GM19395 (cell line): Measurements from ENCODE around the gene USP4.
A peak's percentile ranks its signal among the peaks of the same experiment; 100 is the strongest.

ENCODE experiments used
- ATAC-seq: cut with Tn5 transposase; IDR thresholded peaks from one replicate; pipeline ENCODE4 v1.9.1; 2021; ENCODE audit warnings: mild to moderate bottlenecking, moderate library complexity; ENCODE audit not compliant: unreplicated experiment

USP4 gene, protein sequence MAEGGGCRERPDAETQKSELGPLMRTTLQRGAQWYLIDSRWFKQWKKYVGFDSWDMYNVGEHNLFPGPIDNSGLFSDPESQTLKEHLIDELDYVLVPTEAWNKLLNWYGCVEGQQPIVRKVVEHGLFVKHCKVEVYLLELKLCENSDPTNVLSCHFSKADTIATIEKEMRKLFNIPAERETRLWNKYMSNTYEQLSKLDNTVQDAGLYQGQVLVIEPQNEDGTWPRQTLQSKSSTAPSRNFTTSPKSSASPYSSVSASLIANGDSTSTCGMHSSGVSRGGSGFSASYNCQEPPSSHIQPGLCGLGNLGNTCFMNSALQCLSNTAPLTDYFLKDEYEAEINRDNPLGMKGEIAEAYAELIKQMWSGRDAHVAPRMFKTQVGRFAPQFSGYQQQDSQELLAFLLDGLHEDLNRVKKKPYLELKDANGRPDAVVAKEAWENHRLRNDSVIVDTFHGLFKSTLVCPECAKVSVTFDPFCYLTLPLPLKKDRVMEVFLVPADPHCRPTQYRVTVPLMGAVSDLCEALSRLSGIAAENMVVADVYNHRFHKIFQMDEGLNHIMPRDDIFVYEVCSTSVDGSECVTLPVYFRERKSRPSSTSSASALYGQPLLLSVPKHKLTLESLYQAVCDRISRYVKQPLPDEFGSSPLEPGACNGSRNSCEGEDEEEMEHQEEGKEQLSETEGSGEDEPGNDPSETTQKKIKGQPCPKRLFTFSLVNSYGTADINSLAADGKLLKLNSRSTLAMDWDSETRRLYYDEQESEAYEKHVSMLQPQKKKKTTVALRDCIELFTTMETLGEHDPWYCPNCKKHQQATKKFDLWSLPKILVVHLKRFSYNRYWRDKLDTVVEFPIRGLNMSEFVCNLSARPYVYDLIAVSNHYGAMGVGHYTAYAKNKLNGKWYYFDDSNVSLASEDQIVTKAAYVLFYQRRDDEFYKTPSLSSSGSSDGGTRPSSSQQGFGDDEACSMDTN

GRCh38 chr3:49339941-49340800, at the start of gene USP4:
TSS of gene USP4 (minus strand) at chr3:49340053. CDS start at chr3:49340024, 29 bp downstream.
- ATAC-seq = peak; percentile 79

- ATAC-seq = no peak
These were observed 49.4 kb upstream of the USP4 start for GRCh38 chr3:49389297-49389696.

- ATAC-seq = no peak
These were observed 48.5 kb upstream of the USP4 start for GRCh38 chr3:49388289-49388820.

- no peak for ATAC-seq
These were observed 47.9 kb upstream of the USP4 start for GRCh38 chr3:49387721-49388120.

- ATAC-seq = no peak
These were observed 46.4 kb upstream of the USP4 start for GRCh38 chr3:49386056-49386756.

DNA sequence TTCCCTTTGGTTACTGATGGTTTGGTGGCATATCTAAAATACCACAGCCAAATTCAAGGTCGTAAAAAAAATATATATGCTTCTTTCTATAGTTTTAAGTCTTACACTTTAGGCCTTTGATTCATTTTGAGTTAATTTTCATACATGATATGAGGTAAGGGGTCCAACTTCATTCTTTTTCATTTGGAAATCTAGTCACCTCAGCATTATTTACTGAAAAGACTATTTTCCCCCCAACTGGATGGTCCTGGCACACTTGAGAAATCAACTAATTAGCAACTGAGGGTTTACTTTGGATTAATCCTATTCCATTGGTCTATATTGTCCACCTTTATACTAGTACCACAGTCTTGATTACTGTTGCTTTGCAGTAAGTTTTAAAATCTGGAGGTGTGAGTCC, 45.8 kb upstream of the USP4 start:
- ATAC-seq = no peak

GRCh38 chr3:49383387-49383786, 43.5 kb upstream of the USP4 start:
- no peak for ATAC-seq

- ATAC-seq = no peak
These were observed 38.5 kb upstream of the USP4 start for GRCh38 chr3:49378249-49378895.

DNA sequence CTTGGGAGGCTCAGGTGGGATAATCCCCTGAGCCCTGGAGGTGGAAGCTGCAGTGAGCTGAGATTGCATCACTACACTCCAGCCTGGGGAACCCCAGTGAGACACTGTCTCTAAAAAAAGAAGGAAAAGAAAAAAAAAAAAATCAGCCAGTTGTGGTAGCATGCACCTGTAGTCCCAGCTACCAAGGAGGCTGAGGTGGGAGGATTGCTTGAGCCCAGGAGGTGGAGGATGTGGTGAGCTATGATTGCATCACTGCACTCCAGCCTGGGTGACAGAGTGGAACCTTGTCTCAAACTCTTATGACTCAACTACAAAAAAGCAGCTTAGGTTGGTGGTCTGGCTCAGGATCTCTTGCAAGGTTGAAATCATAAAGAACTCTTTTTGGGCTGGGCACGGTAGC, 37.6 kb upstream of the USP4 start:
- ATAC-seq = no peak

DNA sequence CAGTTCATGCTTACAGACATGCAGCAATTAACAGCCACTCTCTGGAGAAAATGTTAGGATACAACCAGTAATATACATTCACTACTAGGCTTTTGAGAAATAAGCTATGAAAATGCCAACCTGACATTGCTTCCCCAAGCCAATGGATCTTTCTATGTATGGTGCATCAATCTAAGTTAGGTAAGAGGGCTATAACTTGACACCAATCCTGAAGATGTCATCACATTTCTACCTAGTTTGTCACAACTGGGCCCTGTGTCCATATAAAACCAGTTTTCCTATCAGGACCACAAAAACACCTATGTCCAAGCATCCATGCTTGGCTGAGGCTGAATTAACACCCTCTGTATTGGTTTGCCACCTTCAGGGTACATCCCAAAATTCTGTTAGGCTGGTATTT, 32.1 kb upstream of the USP4 start:
- no peak for ATAC-seq

GRCh38 chr3:49370585-49371290, 30.9 kb upstream of the USP4 start:
- ATAC-seq = no peak

DNA sequence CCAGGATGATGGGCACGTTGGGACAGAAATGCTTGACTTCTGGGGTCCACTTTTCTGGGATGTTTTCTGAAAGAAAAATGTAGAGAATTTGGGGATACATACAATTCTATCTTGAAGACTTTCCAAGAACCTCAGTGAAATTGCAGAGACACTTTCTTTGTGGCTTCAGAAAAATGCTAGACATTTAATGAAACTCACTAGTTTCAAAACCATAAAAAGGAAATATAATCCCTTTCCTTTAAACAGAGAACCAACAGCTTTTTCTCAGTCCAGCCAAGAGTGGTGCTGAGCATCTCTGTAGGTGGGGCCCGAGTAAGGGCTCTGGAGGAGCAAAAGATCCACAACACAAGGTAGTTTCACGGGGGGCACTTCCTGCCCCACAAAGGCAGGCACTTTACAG, 22.7 kb upstream of the USP4 start:
- no peak for ATAC-seq

DNA sequence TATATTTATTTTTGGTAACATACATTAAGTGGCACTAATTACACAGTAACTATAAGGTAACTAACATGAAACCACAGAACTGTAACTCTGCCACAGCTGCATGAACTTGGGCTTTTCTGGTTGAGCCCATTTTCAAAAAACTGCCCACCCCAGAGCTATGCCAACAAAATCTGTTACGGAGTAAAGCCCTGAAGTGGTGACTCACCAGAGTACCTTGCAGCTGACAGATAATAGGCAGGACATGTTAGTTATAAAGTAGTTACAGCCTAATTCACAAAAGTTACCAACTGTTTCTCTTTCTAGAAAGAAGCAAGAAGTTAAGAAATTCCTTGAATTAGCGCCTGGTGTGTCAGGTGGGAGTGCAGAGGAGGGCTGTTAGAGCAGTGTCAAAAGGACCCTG, 19.8 kb upstream of the USP4 start:
- no peak for ATAC-seq

GRCh38 chr3:49358884-49359225, 19.0 kb upstream of the USP4 start:
- ATAC-seq = peak; percentile 10

DNA sequence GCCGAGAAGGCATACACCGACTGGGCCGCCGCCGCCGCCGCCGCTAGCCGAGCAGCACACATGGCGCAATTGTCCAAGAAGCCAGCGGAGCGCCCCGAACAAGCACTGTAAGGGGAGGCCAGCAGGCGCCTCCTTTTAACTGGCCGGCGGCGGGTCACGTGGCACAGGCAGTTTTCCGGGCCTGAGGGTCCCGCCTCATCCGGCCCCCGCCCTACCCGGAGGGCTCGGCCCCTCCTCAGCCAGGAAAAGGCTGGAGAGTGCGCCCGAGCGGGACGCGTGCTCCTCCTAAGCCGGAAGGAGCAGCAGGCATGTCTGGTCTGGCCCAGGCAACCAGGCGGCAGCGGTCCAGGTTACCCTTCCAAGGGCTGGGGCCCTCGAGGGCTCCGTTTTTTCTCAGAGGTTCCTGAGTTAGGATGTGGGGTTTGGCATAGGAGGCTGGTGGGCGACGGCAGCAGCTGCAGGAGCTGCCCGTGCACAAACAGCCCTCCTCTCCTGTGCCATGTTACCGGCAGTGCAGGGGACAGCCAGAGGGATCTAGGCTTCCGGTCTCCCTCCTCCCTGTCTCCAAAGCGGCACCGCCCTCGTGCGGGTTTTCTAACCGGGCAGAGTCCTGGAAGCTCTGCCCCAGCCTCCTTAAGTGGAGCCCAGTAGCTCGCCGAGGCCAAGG, 18.5 kb upstream of the USP4 start, which contains the start of gene GPX1:
GPX1 (minus strand) TSS at position 137 of the 667 bp plus-strand sequence; CDS start at position 62, 75 bp downstream.
- peak; percentile 85 for ATAC-seq

GRCh38 chr3:49357443-49358216, 17.8 kb upstream of the USP4 start:
- ATAC-seq = peak; percentile 34

- peak; percentile 15 for ATAC-seq
These were observed 17.2 kb upstream of the USP4 start for GRCh38 chr3:49357095-49357442.
